K562 (cell line): ENCODE results near the gene ENDOU. TPM values are rescaled to one million over a fixed set of nuclear protein-coding genes. Genes with fewer than 3 reads are reported as not detected.

Experiments
- ATAC-seq: fragments of 200-7000 bp; cut with Tn5 transposase; 3 replicates; pipeline ENCODE4 v1.9.1; 2020; ENCODE audit warnings: moderate library complexity
- BruUV-seq: library from RNA; stranded (reverse); fragments of 400-500 nt; replicated peaks from 2 replicates; lab custom pipeline; 2021; lab: Mats Ljungman, UMichigan
- CTCF ChIA-PET: fragments of 300-600 bp; formaldehyde crosslinking; extraction: SDS; loops from one replicate; lab custom pipeline; 2021; ENCODE audit warnings: low intra/inter-chr PET ratio; lab: Yijun Ruan, JAX
- POLR2A ChIA-PET: fragments of 300-600, 350-650 bp; sonication (Branson Sonifier 250); formaldehyde crosslinking; extraction: SDS; loops from one replicate; lab custom pipeline; 2021; ENCODE audit warnings: antibody characterized with exemption, inconsistent platforms; lab: Yijun Ruan, JAX
- DNase-seq, 4 experiments: peaks; one replicate each; pipeline versions ENCODE4 v3.0.0 to v3.0.0-alpha.2; 2011 to 2018; ENCODE audit warnings: low spot score in 3 of 4, mixed read lengths in 3 of 4; ENCODE audit errors: extremely low read depth in 1 of 4
- FAIRE-seq: peaks from 2 replicates; lab custom pipeline; 2011; peaks lifted over from hg19 to GRCh38; lab: Jason Lieb, UNC
- H2AFZ ChIP-seq: 2 replicates; pipeline ENCODE4 v1.6.0; 2011; ENCODE audit warnings: low read depth, low read length, control low read depth, inconsistent platforms
- H3K27ac ChIP-seq: fragments of 200-600 bp; 3 replicates; pipeline ENCODE4 v1.8.0; 2011; ENCODE audit warnings: low read depth, mild to moderate bottlenecking, control low read depth, inconsistent platforms, low read length, moderate library complexity, mixed read lengths; ENCODE audit errors: extremely low read depth
- H3K27me3 ChIP-seq, 2 experiments: fragments of 300-600 bp in 1 of 2; 2 replicates in 1 of 2; 3 replicates in 1 of 2; pipeline versions ENCODE4 v1.6.0 to v1.8.0; 2011; ENCODE audit warnings: inconsistent platforms in 2 of 2, low read length in 2 of 2, mild to moderate bottlenecking in 1 of 2, mixed read lengths in 1 of 2, moderate library complexity in 1 of 2; ENCODE audit not compliant: control insufficient read depth in 2 of 2, insufficient read depth in 2 of 2
- H3K36me3 ChIP-seq: fragments of 300-600 bp; 3 replicates; pipeline ENCODE4 v1.8.0; 2011; ENCODE audit warnings: mild to moderate bottlenecking, low read length, inconsistent platforms; ENCODE audit not compliant: control insufficient read depth, insufficient read depth
- H3K4me1 ChIP-seq, 2 experiments: fragments of 200-600 bp in 1 of 2; replicated peaks in 1 of 2; 2 replicates in 1 of 2; 3 replicates in 1 of 2; pipeline versions ENCODE4 v1.5.1 to v1.8.0; 2011; ENCODE audit warnings: inconsistent platforms in 2 of 2, low read length in 2 of 2, mild to moderate bottlenecking in 1 of 2, mixed read lengths in 1 of 2, moderate library complexity in 1 of 2; ENCODE audit not compliant: control insufficient read depth in 2 of 2, insufficient read depth in 2 of 2
- H3K4me2 ChIP-seq: 2 replicates; pipeline ENCODE4 v1.6.1; 2011; ENCODE audit warnings: low read length, control low read depth, inconsistent platforms, mixed read lengths; ENCODE audit not compliant: insufficient read depth
- H3K4me3 ChIP-seq: fragments of 200-600 bp; sonication (generic), shearing (Covaris generic); 2 replicates; pipeline ENCODE4 v1.5.1; 2016; ENCODE audit warnings: control low read depth, inconsistent platforms
- H3K79me2 ChIP-seq: fragments of 200-600 bp; 3 replicates; pipeline ENCODE4 v1.8.0; 2011; ENCODE audit warnings: low read length, inconsistent platforms; ENCODE audit not compliant: control insufficient read depth, insufficient read depth
- H3K9ac ChIP-seq, 2 experiments: 2 replicates each; pipeline versions ENCODE4 v1.6.0 to v1.6.1; 2011; ENCODE audit warnings: low read depth in 2 of 2, low read length in 2 of 2, control low read depth in 1 of 2, inconsistent platforms in 1 of 2, mild to moderate bottlenecking in 1 of 2, mixed read lengths in 1 of 2; ENCODE audit not compliant: insufficient read depth in 1 of 2
- H3K9me1 ChIP-seq: one replicate; pipeline ENCODE4 v1.6.0; 2011; ENCODE audit warnings: inconsistent platforms, mild to moderate bottlenecking, low read length, moderate library complexity; ENCODE audit not compliant: control insufficient read depth, insufficient read depth
- H3K9me3 ChIP-seq: replicated peaks from 2 replicates; pipeline ENCODE4 v1.5.1; 2011; ENCODE audit warnings: low read depth, low read length, inconsistent platforms; ENCODE audit not compliant: control insufficient read depth, insufficient read depth
- H4K20me1 ChIP-seq: replicated peaks from 2 replicates; pipeline ENCODE4 v1.6.1; 2011; ENCODE audit warnings: low read length, inconsistent platforms, mixed read lengths; ENCODE audit not compliant: control insufficient read depth, insufficient read depth
- ARID4B ChIP-seq: sonication (generic); formaldehyde crosslinking; IDR thresholded peaks from 2 replicates; pipeline ENCODE4 v1.8.0; 2022; ENCODE audit warnings: mild to moderate bottlenecking, missing genetic modification reagents
- CTCF ChIP-seq, 3 experiments: IDR thresholded peaks in 2 of 3; conservative IDR thresholded peaks in 1 of 3; 2 replicates each; pipeline ENCODE4 v1.5.1; 2011 to 2012; ENCODE audit warnings: low read length in 3 of 3, mild to moderate bottlenecking in 3 of 3, control low read depth in 2 of 3, improper control_type of control experiment in 1 of 3, inconsistent platforms in 1 of 3, low read depth in 1 of 3, mixed read lengths in 1 of 3, moderate library complexity in 1 of 3; ENCODE audit not compliant: insufficient read depth in 2 of 3
- GABPB2 ChIP-seq: fragments of 250-450 bp; sonication (Bioruptor Pico); conservative IDR thresholded peaks from 2 replicates; pipeline ENCODE4 v1.5.1; 2021; ENCODE audit warnings: mild to moderate bottlenecking
- NFRKB ChIP-seq: fragments of 450-650 bp; IDR thresholded peaks from 2 replicates; pipeline ENCODE4 v1.6.1; 2016; ENCODE audit warnings: low read depth
- NONO ChIP-seq, 2 experiments: fragments of 200-400 bp in 1 of 2; fragments of 450-650 bp in 1 of 2; formaldehyde crosslinking in 1 of 2; IDR thresholded peaks; 2 replicates each; pipeline ENCODE4 v1.6.1; 2017; ENCODE audit warnings: low read depth in 2 of 2, mild to moderate bottlenecking in 2 of 2, moderate library complexity in 2 of 2, low read length in 1 of 2
- PCBP2 ChIP-seq: fragments of 200-400 bp; formaldehyde crosslinking; IDR thresholded peaks from 2 replicates; pipeline ENCODE4 v1.6.1; 2018; ENCODE audit warnings: low read length, low read depth, mild to moderate bottlenecking, moderate library complexity; ENCODE audit not compliant: poor library complexity, severe bottlenecking
- SMC3 ChIP-seq: conservative IDR thresholded peaks from 2 replicates; pipeline ENCODE4 v1.6.1; 2011; ENCODE audit warnings: low read depth, low read length, improper control_type of control experiment; ENCODE audit not compliant: insufficient read depth
- ZFP91 ChIP-seq: sonication (generic); formaldehyde crosslinking; IDR thresholded peaks from 2 replicates; pipeline ENCODE4 v1.8.0; 2022; ENCODE audit warnings: mild to moderate bottlenecking, missing genetic modification reagents
- ZNF280B ChIP-seq: fragments of 250-450 bp; sonication (Bioruptor Pico); IDR thresholded peaks from 2 replicates; pipeline ENCODE4 v1.5.1; 2021; ENCODE audit warnings: mild to moderate bottlenecking
- WGBS: fragments of 100-300 bp; shearing (Covaris generic); methylation state at CpG from one replicate; pipeline ENCODE4 v1.1.6; 2016; ENCODE audit warnings: low coverage, mixed read lengths; ENCODE audit not compliant: insufficient coverage; ENCODE audit errors: missing lambda C conversion rate; 5-methylcytosine and 5-hydroxymethylcytosine counted together
- in situ Hi-C: fragments of 300-500 bp; cut with MboI; formaldehyde crosslinking; loops from 4 replicates; pipeline ENCODE4 v1.15.0; 2018; ENCODE audit warnings: inconsistent platforms, mixed read lengths
- intact Hi-C: fragments of 100-400 bp; cut with micrococcal nuclease; formaldehyde crosslinking; loops from 2 replicates; pipeline ENCODE4 v1.14.2; 2022
- polyA plus RNA-seq, 8 experiments: library from polyadenylated mRNA; depleted of rRNA in 4 of 8; stranded (reverse) in 5 of 8; unstranded in 3 of 8; fragments of >200 nt; fragmentation: Nextera tagmentation in 2 of 8; fragmentation: Illumina TruSeq in 1 of 8; extraction: Ambion mirVana in 2 of 8; extraction: Trizol in 1 of 8; gene quantifications; 2 replicates each; pipeline versions ENCODE4 v1.2.1 to v1.2.3, GENCODE V29; 2011 to 2014; ENCODE audit warnings: inconsistent platforms in 1 of 8, missing spikeins in 1 of 8
- total RNA-seq, 7 experiments: library from RNA; depleted of rRNA in 6 of 7; stranded (reverse); fragments of >200 nt in 6 of 7; fragmentation: Illumina TruSeq in 2 of 7; extraction: Trizol in 2 of 7; gene quantifications; 2 replicates each; pipeline versions ENCODE4 v1.2.1 to v1.2.3, GENCODE V29; 2011 to 2021; ENCODE audit warnings: low replicate concordance in 1 of 7

The ENDOU gene
- total and polyA plus RNA-seq, 9 of the 15 experiments (the other 6 are each of a cell fraction or from before 2014, with no cell fraction given), result 0.03 TPM; not detected in 8

- Histone ChIP-seq H3K36me3 (peaks cover 74% of the 10 kb centered on the region), H3K9ac (no peak overlapping the region), H4K20me1 (no peaks in the 10 kb centered on the region), H3K4me1 (no peaks in the 10 kb centered on the region), H3K27ac (no peak overlapping the region), H3K4me3 (no peak overlapping the region), H3K27me3 (no peaks in the 10 kb centered on the region), H3K9me1 (no peaks in the 10 kb centered on the region), H2AFZ (no peak overlapping the region), H3K4me2 (no peak overlapping the region), H3K9me3 (no peaks in the 10 kb centered on the region), H3K79me2 (no peaks in the 10 kb centered on the region)
- CTCF ChIA-PET, result interaction anchor here (0.7 to 2.3 kb wide), 4 partner anchors 653 to 732 kb away, joined by 3 to 13 read pairs (median 4); no protein-coding TSS in a partner anchor
- DNase-seq (peak; percentile 22 to 39 (median 34)), ATAC-seq (peak; percentile 83), FAIRE-seq (peak; percentile 40)
- no TSS peak for BruUV-seq
- WGBS, result 67% methylated on average over 4 of the region's 4 CpGs
- POLR2A ChIA-PET, result interaction anchor here (0.6 kb wide), 1 partner anchor 103 kb away, joined by 3 read pairs; no protein-coding TSS in a partner anchor
- in situ Hi-C loops (no loop called here), intact Hi-C loops (loop anchor here (1.0 to 2.0 kb wide), 2 partner anchors 140 to 654 kb away; no protein-coding TSS in a partner anchor)
- TF ChIP-seq PCBP2, result no peak
- TF ChIP-seq SMC3, result 0 out of 2 replicates have a peak, but pooled peaks have one; percentile 21
- TF ChIP-seq NFRKB, result no peak
- TF ChIP-seq CTCF (IDR thresholded peaks at IDR 0.05 in 2 of 3, conservative IDR thresholded peaks at IDR 0.05 in 1 of 3; ENCODE audit: insufficient read depth in 2 of 3, low read depth in 1 of 3, low read length in 3 of 3), result peak; percentile 21 to 72 (median 55); a peak in 4 of 6 replicates
- no peak for TF ChIP-seq GABPB2
- TF ChIP-seq ARID4B (CRISPR knock-in tag), result no peak
- no peak for TF ChIP-seq ZFP91
- no peak for TF ChIP-seq ZNF280B (CRISPR knock-in tag)
- TF ChIP-seq NONO (IDR thresholded peaks at IDR 0.05; ENCODE audit: low read depth in 2 of 2, low read length in 1 of 2), result no peak
Observed at GRCh38 chr12:47686645-47687240, 38.5 kb downstream of the ENDOU start.
